HG02870 (cell line): ENCODE results near the gene SEMA5A.

Source experiments
- ATAC-seq: cut with Tn5 transposase; IDR thresholded peaks from one replicate; pipeline ENCODE4 v1.9.1; 2021; ENCODE audit warnings: mild to moderate bottlenecking, moderate library complexity; ENCODE audit not compliant: unreplicated experiment

Gene SEMA5A

DNA sequence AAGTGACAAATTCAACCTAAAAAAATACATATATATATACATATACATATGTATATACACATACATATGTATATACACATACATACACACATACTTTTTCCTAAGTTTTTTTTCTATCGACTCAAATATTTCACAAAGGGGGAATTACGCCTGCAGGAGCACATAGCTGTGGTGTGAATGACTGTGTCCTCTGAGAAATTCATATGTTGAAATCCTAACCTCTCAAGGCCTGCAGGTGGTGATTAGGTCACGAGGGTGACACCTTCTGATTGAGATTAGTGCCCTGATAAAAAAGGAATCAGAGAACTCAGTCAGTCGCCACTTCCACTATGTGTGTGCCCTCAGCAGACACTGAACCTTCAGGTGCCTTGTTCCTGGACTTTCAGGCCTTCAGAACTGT, 248.7 kb downstream of the SEMA5A start:
- ATAC-seq: no peak

DNA sequence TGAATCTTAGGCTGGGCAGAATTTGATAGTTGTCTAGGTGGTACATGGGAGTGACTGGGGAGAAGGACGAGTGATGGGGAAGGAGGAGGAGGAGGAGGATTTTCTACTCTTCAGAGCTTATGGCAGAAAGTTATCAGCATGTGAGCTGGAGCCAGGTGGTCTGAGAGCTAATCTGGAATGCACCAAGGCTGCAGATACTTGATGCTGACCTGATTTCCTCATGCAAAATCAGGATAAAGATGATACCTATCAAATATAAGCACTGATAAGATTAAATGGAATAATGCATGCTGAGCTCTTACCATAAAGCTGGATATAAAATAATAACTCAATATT, 250.4 kb downstream of the SEMA5A start:
- ATAC-seq: no peak

DNA sequence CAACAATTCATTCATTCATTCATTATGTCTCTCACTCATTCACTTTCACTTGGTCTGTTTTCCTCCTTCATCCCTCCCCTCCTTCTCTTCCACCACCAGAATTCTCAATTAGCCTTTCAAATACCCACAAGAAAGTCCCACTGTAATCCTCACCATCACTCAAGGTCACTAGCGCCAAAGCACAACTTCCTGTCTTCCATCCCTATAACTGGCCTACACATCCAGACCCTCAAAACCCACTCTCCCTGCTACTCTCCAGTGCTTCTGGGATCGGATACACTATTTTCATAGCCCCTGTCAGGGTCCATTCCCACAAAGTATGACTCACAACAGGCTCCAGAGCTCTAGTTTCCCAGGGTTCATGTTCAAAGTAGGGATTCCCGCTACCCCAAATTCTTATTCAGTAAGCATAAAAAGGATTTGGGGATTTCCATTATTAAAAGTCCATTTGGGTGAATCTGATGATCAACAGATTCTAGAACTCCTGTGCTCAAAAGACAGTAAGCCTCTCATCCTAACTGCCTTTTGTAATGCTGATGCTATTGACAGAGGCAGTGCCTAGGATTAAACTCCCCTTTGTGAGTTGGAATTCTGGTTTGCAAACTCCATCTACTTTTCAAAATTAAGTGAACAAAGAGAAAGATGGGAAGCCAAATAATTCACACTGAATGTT, 250.9 kb downstream of the SEMA5A start:
- no peak for ATAC-seq

DNA sequence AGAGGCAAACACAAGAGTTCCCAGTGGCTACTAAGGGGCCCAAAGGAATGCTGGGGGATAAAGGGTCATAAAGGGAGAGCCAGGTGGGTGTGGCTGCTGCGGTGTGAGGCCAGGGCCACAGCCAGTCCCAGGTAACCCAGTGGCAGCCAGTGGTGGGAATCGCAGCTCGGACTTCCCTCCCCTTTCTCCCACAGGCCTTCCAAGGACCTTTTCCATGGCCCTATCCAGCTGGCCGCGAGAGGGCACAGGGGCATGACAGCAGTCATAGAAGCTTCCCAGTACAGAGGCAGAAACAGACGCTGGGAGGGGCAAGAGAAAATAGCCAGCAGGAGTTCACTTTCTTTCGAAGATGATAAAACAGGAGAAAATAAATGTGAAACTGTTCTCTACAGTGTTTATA, 257.6 kb downstream of the SEMA5A start:
- ATAC-seq: no peak

DNA sequence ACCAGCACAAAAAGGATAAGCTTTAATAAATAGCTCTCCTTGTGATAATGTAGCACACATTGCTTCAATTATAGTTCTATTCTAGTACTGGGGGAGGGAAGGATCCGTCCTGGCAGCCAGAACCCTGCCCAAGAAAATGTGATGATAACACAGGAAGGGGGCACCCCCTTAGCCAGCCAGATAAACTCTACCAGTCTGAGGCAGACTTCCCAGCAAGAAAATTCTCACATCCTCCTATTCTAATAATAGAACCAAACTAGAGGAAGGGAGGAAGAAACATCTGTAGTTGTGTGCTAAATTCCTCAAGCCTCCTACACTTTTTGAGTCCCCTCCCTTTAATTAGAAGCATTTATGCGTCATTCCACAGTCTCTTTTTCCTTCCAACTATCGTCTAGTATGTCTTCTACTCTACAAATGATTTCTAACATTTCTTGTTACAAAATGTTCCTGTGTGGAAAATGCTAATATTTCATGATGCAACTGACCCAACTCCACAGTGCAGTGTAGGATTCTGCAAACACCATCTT, 261.0 kb downstream of the SEMA5A start:
- no peak for ATAC-seq

DNA sequence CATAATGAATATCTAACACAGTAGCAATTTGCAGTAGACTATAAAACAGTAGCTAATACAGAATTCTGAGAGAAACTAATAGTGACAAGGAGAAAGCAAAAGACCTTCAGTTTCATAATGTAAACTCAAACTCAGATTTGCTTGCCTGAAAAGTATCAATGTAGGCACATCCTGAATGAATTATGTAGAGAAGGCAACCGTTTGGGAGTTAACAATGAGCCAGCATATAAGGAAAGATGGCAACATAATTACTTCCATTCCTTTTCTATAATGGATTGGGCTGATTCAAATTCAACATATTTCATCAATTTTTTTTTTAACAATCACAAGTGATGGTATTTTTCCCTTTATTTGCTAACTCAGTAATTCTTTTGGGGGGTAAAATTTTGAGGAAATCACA, 261.6 kb downstream of the SEMA5A start:
- no peak for ATAC-seq

DNA sequence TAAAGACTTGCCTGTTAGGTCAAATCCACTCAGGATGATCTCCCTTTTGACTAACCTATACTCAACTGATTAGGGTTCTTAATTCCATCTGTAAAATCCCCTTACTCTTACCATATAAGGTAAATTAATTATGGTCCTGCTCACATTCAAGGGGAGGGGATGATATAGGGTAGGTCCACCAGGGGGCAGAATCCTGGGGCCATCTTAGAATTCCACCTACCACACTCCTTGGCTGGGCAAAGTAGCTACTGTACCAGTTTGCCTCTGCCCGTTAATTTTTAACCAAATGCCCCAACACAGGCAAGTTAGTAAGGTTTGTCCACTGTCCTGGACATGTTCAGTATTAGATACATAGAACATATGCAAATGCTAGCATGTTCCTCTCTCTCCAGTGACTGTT, 262.4 kb downstream of the SEMA5A start:
- ATAC-seq: no peak

DNA sequence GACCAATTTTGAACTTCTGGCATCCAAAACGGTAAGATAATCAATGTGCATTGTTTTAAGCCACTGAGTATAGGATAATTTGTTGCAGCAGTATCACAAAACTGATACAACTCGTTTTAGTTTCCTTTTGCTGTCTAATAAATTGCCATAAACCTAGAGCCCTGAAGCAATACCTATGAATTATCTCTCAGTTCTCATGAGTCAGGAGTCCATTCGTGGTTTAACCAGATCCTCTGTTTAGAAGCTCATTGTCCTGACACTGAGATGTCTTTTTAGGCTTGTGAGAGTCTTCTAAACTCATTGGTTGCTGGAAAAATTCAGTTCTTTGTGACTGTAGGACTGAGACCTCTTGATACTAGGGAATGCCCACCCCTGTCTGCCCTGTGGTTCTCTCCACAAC, 262.9 kb downstream of the SEMA5A start:
- no peak for ATAC-seq

DNA sequence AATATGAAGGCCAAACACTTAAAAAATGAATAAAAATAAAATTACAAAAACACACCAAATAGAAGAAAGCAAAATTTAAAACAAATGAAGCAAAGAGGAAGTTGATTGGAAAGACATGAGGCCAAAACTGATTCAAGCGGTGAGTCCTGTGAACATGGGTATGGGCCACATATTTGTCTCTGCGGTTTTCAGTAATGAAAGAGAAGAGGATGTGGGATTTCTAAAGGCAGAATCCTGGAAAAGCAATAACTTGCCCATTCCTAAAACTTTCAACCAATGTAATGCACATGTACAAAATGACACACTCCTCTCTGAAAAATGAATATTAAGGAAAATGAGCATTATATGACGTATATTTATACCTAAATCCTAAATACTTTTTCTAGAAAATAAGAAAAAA, 263.7 kb downstream of the SEMA5A start:
- ATAC-seq: no peak

DNA sequence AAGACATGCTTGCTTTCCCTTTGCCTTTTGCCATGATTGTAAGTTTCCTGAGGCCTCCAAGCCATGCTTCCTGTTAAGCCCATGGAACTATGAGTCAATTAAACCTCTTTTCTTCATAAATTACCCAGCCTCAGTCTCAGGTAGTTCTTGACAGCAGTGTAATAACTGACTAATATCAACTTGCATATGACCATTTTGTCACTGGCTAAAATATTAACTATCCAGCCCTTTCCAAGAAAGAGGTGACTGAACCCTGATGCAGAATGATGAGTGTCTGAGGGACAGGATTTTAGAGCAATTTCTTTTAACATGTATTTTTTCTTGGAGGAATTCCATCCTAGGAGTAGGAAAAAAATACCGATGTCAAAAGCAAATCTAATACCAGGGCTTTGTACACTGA, 266.1 kb downstream of the SEMA5A start:
- ATAC-seq: no peak

DNA sequence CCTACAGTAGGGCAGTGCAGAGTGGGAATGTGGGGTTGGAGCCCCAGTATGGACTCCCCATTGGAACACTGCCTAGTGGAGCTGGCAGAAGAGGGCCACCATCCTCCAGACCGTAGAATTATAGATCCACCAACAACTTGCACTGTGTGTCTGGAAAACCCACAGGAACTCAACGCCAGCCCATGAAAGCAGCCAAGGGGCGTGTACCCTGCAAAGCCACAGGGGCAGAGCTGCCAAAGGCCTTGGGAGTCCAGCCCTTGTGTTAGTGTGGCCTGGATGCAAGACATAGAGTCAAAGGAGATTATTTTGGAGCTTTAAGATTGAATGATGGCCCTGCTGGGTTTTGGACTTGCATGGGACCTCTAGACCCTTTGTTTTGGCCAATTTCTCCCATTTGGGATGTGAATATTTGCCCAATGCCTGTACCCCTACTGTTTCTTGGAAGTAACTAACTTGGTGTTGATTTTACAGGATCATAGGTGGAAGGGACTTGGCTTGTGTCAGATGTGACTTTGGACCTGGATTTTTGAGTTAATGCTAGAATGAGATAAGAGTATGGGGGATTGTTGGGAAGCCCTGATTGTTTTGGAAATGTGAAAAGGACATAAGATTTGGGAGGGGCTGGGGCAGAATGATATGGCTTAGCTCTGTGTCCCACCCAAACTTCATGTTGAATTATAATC, 266.8 kb downstream of the SEMA5A start:
- no peak for ATAC-seq

DNA sequence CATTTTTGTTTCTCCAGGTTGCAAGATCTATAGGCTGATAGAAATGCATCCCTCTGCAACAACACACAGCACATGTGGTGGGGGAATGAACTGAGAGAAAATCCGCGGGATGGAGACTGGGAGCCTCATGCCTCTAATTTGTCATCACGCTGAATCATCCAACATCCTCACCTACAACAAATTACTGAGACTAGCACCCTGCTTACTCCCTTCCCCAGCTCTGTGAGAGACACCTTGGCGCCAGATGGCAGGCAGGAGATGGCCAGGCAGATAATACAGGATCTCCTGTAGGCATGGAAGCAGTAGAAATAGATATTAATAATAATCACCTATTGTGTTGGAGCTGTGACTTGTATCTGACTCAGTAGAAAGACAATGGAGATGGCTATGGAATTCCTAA, 276.9 kb downstream of the SEMA5A start:
- ATAC-seq: no peak

DNA sequence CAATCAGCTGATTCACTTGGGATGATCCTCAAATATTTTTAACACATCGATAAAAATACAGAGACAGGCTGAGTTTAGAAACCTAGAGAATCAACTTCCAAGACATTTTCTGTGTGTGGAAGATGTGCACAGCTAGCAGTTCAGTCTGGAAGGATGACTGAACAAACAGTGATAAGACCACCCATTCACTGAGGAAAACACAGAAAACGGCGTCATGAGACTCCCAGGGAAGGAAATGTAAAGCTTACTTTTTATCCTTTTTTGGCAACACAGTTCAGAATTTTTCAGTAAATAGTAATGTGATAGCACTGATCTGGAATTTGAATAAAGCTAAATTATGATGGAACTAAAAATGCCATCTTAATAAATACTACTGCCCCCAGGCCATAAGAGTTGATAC, 277.6 kb downstream of the SEMA5A start:
- ATAC-seq: no peak

DNA sequence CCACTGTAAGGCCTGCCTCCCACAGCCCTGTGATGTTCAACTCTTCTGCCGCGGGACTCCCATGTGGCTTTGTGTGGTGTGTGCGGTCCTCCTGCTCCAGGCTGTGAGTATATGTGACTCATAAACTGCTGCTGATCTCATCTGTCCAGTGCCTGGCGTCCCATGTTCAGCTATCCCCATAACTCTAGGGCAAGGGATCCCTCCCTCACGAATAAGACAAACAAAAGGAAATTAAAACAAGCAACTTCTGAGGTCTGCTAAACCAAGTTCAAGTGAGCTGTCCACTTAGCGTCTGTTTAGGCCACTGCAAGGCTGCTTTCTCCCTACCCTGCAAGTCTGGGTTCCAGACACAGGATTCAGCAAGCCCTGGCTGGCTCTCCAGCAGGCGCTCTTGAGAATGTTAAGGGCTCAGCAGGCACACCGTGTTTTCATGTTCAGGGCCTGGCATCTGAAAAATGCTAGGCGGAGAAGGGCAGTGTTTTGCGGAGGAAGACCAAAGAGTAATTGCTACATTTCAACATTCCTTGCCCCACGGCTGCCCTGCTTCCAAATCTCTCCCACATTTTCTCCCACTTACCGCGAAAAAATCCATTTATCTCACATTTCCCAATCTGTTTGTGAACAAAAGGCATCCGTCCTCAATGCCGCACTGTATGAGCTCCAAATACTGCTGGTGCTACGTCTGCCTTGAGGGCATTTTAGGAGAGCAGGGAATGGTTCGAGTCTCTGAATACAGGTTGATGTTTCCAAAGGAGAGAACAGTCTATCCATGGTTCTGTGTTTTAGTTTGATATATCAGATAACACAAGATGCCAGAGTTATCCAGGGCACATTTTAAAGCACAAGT, 280.2 kb downstream of the SEMA5A start:
- ATAC-seq: no peak

DNA sequence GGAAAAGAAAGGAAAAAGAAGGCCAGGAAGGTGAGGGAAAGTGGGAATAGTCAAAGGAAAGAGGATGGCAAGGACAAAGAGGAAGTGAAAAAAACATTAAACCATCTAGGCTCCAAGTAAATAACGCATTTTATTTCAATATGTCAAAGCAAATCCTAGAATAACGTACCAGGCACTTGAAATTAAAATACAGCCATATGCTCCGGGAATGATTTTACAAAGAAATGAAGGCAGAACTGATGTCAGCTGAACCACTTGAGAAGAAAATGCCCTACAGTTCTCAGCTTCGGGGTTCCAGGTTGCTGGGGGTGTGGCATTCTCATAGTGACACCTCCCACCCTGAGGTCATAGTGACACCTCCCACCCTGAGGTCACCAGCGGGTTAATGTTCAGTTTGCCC, 281.6 kb downstream of the SEMA5A start:
- ATAC-seq: no peak

DNA sequence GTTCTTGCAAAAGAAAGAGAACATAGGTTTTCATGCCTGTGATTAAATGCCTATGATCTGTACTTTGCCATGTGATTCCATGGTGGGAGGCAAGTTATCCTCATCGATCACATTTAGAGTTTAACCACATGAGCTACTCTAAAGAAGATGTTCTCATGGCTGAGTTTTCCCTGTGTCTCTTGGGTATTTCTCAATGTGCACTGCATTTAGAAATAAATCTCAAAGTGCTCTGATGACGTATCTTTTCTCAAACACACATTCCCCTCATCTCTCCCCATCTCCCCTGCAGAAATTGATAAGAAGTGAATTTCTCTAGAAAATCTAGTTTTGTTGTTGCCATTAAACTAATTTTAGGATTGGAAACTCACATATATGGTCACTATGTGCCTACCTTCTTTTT, 282.2 kb downstream of the SEMA5A start:
- ATAC-seq: no peak

DNA sequence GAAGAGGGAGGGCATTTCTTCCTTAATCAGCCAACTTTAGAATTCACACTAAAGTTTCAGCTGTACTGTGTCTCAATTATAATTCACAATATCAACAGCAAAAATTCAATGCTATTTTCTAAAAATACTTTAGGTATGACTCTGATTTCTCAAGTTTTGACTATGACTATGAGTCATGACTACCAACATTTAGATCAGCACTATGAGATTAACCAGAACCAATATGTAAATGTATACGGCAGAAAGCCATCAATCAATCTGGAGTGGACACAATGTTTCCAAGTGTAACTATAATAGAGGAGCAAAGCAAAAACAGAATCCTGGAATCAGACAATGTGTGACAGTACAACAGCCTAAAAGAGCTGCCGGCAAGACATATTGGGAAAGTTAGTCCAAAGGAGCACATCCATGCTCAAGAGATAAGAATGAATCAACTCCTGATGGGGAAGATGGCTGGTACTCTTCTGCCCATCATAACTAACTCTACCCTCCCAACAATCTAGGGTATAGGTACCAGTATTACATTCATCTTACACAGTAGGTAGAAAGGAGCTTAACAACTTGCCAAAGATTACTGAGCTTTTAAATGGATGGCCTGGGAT, 294.4 kb downstream of the SEMA5A start:
- ATAC-seq: no peak

DNA sequence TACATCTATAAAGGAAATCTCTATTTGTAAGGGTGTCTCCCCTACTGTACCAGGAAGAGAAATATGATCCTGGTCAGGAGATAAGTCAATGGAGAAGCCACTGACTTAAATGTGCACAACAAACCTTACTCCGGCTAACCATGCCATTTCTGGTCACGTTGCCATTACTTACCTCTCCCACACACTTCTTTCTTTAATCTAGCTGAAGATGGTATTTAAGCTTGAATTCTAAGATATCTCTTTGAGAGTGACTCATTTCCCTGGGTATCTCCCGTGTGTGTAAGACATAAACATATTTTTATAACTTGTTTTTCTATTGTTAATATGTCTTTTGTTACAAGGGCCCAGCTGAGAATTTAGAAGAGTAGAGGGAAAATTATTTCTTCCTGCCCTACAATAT, 296.6 kb downstream of the SEMA5A start:
- no peak for ATAC-seq

DNA sequence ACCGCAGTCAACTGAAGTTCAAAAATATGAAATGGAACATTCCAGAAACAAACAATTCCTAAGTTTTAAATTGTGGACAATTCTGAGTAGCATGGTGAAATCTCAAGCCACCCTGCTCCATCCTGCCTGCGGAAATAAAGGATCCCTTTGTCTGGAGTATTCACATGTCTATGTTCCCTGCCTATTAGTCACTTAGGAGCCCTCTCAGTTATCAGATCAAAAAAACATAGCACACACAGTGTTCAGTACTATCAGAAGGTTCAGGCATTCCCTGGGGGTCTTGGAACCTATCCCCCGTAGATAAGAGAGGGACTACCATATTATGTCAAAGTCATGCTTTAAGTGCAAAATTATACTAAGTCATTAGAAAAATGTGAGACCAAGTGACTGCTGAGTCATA, 300.8 kb downstream of the SEMA5A start:
- no peak for ATAC-seq

DNA sequence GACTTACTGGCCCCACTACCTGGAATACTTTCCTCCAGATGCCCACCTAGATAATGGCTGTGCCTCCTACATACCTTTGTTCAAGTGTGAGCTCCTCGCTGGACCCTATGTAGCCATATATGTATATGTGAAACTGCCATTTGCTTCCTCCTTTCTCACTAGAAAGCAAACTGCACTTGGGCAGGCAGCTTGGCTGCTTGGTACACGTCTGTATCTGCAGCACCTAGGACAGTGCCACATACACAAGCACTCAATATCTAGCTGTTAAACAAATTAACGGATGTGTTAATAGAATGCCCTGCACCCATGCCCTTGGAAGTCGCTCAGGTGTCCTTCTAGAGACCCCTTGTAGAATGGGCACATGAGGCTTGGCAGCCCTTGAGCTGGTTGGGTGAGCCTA, 301.5 kb downstream of the SEMA5A start:
- no peak for ATAC-seq

DNA sequence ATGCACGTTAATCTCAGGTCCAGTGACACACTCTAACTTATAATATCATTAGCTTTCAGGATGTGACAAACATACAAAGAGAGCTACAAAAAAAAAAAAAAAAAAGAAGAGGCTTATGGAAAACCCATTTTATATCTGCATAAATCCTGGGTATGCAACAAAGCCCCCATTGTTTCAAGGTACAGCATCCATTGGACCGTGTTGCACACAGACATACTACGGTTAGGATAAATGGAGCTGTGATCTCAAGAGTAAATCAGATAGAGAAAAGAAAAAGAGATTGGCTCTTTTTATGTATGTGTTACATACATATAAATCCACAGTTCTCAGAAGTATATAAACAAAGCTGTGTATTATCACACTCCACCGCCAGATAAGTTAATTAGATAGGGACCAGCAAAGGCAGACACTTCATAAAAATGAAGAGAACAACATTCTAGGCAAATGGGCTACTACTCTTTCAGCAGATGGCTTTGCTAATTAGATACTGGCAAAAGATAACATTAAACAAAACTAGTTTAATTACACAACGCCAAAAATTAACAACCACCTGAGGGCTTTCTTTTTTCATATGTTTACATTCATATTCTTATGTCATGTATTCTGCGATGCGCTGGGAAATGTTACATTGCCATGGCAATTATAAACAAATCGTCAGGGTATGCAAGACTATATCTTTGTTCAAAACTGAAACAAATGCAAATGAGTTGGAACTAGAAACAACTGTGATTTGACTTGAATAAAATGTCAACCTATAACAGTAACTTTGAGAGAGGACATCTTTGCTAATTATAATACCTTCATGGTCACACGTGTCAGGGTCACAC, 304.2 kb downstream of the SEMA5A start:
- no peak for ATAC-seq
